Pancreas (tissue), 10 donors: ENCODE results near the gene HOXC5. TPM values are rescaled to one million over a fixed set of nuclear protein-coding genes. Genes with fewer than 3 reads are reported as not detected.

ENCODE experiments used
- ATAC-seq, 4 donors: fragments of 200-7000 bp; cut with Tn5 transposase; one replicate each; pipeline versions ENCODE4 v1.8.0 to v1.9.1; 2020; ENCODE audit warnings: mild to moderate bottlenecking in 4 of 4, moderate library complexity in 4 of 4
- DNase-seq, 6 donors: peaks; one replicate each; pipeline ENCODE4 v3.0.0-alpha.2; 2020
- FAIRE-seq: peaks from 2 replicates; lab custom pipeline; 2012; peaks lifted over from hg19 to GRCh38; lab: Jason Lieb, UNC
- H3K27ac ChIP-seq, 4 donors: fragments of 200-600 bp; sonication (generic); 1 replicate in 3 of 4; 2 replicates in 1 of 4; pipeline versions ENCODE4 v1.5.0 to v1.8.0; 2020
- H3K27me3 ChIP-seq, 4 donors: fragments of 200-600 bp; one replicate each; pipeline ENCODE4 v1.8.0; 2021
- H3K36me3 ChIP-seq, 3 donors: fragments of 200-600 bp; sonication (generic) in 1 of 3; one replicate each; pipeline versions ENCODE4 v1.5.0 to v1.8.0; 2020 to 2021
- H3K4me1 ChIP-seq, 3 donors: fragments of 200-600 bp; one replicate each; pipeline ENCODE4 v1.8.0; 2021
- H3K4me3 ChIP-seq, 4 donors: fragments of 200-600 bp; sonication (generic) in 2 of 4; one replicate each; pipeline versions ENCODE4 v1.5.0 to v1.8.0; 2020 to 2021
- H3K9me3 ChIP-seq, 4 donors: fragments of 200-600 bp; one replicate each; pipeline ENCODE4 v1.8.0; 2021
- CTCF ChIP-seq, 4 donors: fragments of 200-600 bp; sonication (generic) in 3 of 4; IDR thresholded peaks; one replicate each; pipeline versions ENCODE4 v1.5.0 to v1.8.0; 2021; ENCODE audit warnings: antibody characterized with exemption in 4 of 4
- WGBS, 2 donors: extraction: QIAGEN DNeasy Blood & Tissue Kit; methylation state at CpG; one replicate each; pipeline ENCODE4 v1.1.7; 2013; 5-methylcytosine and 5-hydroxymethylcytosine counted together
- intact Hi-C, 3 donors: fragments of 100-400 bp; cut with DNase I; formaldehyde crosslinking; loops; one replicate each; pipeline versions ENCODE4 v1.11.1 to v1.14.2; 2022
- polyA plus RNA-seq, 2 donors: library from polyadenylated mRNA; stranded (reverse); fragments of 200-250 nt; gene quantifications; one replicate each; pipeline ENCODE4 v1.2.3, GENCODE V29; 2013
- total RNA-seq, 6 donors: library from RNA; stranded (reverse); fragmentation: NEBNext Ultra II Directional in 4 of 6; extraction: Animal tissue kit (Norgen Biotek cat#: 25700) in 4 of 6; gene quantifications; one replicate each; pipeline versions ENCODE4 v1.2.1 to v1.2.4, GENCODE V29; 2021 to 2023
- donor health status: healthy with polysubstance abuse.
- donor health status: DM: no; HTN: no; CAD: no; lungs with moderate emphysema.
- donor health status: DM: no; HTN: no; CAD: no.
- donor health status: control.
- donor health status: control.
- donor health status: Bipolar disorder and iron deficiency.
- donor health status: DM: yes; HTN: yes; CAD: no.
- donor health status: DM: no; HTN: no; CAD: no.
- donor health status: DM: no; HTN: no; CAD: no.
- donor health status: DM: yes; HTN: yes; CAD: no.

The HOXC5 gene
- total and polyA plus RNA-seq, 8 donors, result not detected

DNA sequence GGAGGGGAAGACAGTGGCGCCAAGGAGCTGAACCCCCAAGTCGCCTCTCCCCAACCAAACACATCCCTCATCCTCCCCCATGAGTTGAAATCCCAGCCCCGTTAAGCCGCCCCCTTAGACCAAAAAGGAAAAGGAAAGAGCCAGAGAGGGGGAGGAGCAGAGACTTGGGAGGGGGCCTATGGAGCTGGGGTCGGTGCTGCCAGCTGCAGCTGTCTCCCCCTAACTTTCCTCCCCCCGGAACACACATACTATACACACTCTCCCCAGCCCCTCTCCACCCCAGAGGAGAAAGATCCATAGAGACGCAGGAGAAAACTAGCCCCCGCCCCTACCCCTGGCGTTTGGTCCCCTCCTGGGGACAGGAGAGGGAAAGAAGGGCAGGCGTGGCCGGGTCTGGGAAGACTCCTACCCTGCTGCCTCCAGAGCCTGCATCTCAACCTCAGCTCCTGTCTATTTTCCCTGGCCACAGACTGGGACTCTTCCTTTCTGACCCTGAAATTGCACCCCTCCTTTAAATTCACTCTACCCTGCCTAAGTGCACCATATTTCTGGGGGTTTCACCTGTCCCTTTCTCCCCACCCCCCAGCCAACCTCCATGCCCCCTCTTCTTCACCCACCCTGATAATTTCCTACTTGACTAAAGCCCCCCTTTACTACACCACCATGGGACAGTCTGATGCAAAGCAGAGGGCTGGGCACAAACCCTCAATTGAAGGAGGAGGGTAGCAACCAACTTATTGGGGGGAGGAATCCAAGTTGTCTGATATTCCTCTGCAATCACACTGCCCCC is 34.5 kb upstream of the HOXC5 start:
- no peak overlapping the region for H3K4me3 ChIP-seq
- no peak for ATAC-seq
- peaks cover 0 to 77% (median 13%) of the 10 kb centered on the region in 4 donors for H3K27me3 ChIP-seq
- no peaks in the 10 kb centered on the region for H3K36me3 ChIP-seq
- no peaks in the 10 kb centered on the region for H3K9me3 ChIP-seq
- DNase-seq, result no peak
- TF ChIP-seq CTCF (IDR thresholded peaks at IDR 0.05), result no peak
- 14 to 15% methylated on average over 11 of the region's 11 CpGs for WGBS, 2 donors
- H3K27ac ChIP-seq, result no peak overlapping the region
- peaks cover 0 to 16% (median 12%) of the 10 kb centered on the region in 3 donors for H3K4me1 ChIP-seq
- FAIRE-seq, result no peak
- intact Hi-C loops, result no loop called here

DNA sequence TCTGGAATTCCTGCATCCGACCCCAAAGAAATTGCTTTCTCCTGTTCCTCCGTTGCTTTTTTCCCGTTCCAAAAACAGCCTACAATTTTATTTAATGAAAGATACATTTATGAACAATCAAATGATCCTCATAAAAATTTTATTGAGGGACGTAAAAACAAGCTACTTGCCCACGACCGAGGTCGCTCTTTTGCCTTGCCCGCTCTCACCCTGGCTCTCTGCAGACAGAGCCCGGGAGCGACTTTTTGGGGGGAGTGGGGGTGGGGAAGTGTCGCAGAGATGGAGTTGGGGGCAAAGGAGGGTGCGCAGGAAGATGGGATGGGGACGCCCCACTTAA is 34.0 kb upstream of the HOXC5 start:
- ATAC-seq (no peak), FAIRE-seq (no peak)

GRCh38 chr12:53999559-54000115 is 33.2 kb upstream of the HOXC5 start:
- ATAC-seq, result peak in 3 of 4 donors; percentile 17 to 62 (median 20)
- peak in 1 of 6 donors; percentile 18 for DNase-seq
- Histone ChIP-seq H3K36me3 (no peaks in the 10 kb centered on the region), H3K27me3 (peaks cover 0 to 78% (median 11%) of the 10 kb centered on the region in 4 donors), H3K4me3 (peak overlapping the region in 3 of 4 donors; percentile 14 to 56 (median 35)), H3K4me1 (peaks cover 0 to 11% (median 7%) of the 10 kb centered on the region in 3 donors), H3K27ac (no peak overlapping the region), H3K9me3 (no peaks in the 10 kb centered on the region)
- no peak for FAIRE-seq
- intact Hi-C loops, result loop anchor here in 1 of 3 donors (10.0 kb wide), 1 partner anchor 195 kb away; no protein-coding TSS in a partner anchor
- 4% methylated on average over 35 of the region's 35 CpGs for WGBS, 2 donors
- no peak for TF ChIP-seq CTCF (IDR thresholded peaks at IDR 0.05)

More for the DNA sequence above, 34.0 kb upstream of the HOXC5 start:
- no peak for DNase-seq
- no peak for TF ChIP-seq CTCF (IDR thresholded peaks at IDR 0.05)
- Histone ChIP-seq H3K36me3 (no peaks in the 10 kb centered on the region), H3K4me1 (peaks cover 0 to 16% (median 12%) of the 10 kb centered on the region in 3 donors), H3K27ac (no peak overlapping the region), H3K9me3 (no peaks in the 10 kb centered on the region), H3K4me3 (no peak overlapping the region), H3K27me3 (peaks cover 0 to 77% (median 13%) of the 10 kb centered on the region in 4 donors)
- intact Hi-C loops, result no loop called here
- WGBS, 2 donors, result 8 to 11% methylated on average over 13 of the region's 13 CpGs

GRCh38 chr12:54000116-54001114 is 32.4 kb upstream of the HOXC5 start, which contains the start of gene HOXC9:
Gene HOXC9 (plus strand): TSS chr12:54000161. CDS start chr12:54000189, 28 bp downstream.
- intact Hi-C loops, result loop anchor here in 1 of 3 donors (10.0 kb wide), 1 partner anchor 194 kb away; no protein-coding TSS in a partner anchor
- peak; percentile 37 to 69 (median 45) for ATAC-seq
- Histone ChIP-seq H3K4me1 (peaks cover 0 to 3% (median 2%) of the 10 kb centered on the region in 3 donors), H3K4me3 (peak within 1 kb of the TSS in 3 of 4 donors; percentile 14 to 56 (median 35)), H3K36me3 (no peaks in the 10 kb centered on the region), H3K27me3 (peaks cover 0 to 79% (median 11%) of the 10 kb centered on the region in 4 donors), H3K9me3 (no peaks in the 10 kb centered on the region), H3K27ac (no peak within 1 kb of the TSS)
- 3 to 4% methylated on average over 84 to 87 of the region's 87 CpGs for WGBS, 2 donors
- TF ChIP-seq CTCF (IDR thresholded peaks at IDR 0.05), result no peak
- no peak for FAIRE-seq
- DNase-seq, result peak in 1 of 6 donors; percentile 30
